Heart left ventricle (tissue), 16 donors: ENCODE data around the gene C6orf132. TPM values are rescaled to one million over a fixed set of nuclear protein-coding genes. Genes with fewer than 3 reads are reported as not detected.

ENCODE experiments used
- ATAC-seq, 4 donors: fragments of 200-7000 bp; cut with Tn5 transposase; one replicate each; pipeline ENCODE4 v1.9.1; 2020 to 2022; ENCODE audit warnings: moderate library complexity in 4 of 4, mild to moderate bottlenecking in 3 of 4, moderate number of reproducible peaks in 1 of 4
- DNase-seq, 5 donors: peaks; one replicate each; pipeline ENCODE4 v3.0.0-alpha.2; 2020
- H3K27ac ChIP-seq, 12 donors: fragments of 200-600 bp; sonication (generic) in 4 of 12; one replicate each; pipeline versions ENCODE4 v1.5.0 to v1.8.0; 2016 to 2022; ENCODE audit warnings: mild to moderate bottlenecking in 2 of 12
- H3K27me3 ChIP-seq, 9 donors: fragments of 200-600 bp; sonication (generic) in 2 of 9; one replicate each; pipeline versions ENCODE4 v1.5.1 to v1.8.0; 2016 to 2022; ENCODE audit warnings: mild to moderate bottlenecking in 3 of 9
- H3K36me3 ChIP-seq, 9 donors: fragments of 200-600 bp; sonication (generic) in 2 of 9; one replicate each; pipeline versions ENCODE4 v1.5.0 to v1.8.0; 2018 to 2022; ENCODE audit warnings: mild to moderate bottlenecking in 2 of 9
- H3K4me1 ChIP-seq, 12 donors: fragments of 200-600 bp; sonication (generic) in 4 of 12; one replicate each; pipeline versions ENCODE4 v1.5.0 to v1.8.0; 2016 to 2022; ENCODE audit warnings: mild to moderate bottlenecking in 3 of 12
- H3K4me3 ChIP-seq, 12 donors: fragments of 200-600 bp; sonication (generic) in 4 of 12; one replicate each; pipeline versions ENCODE4 v1.5.0 to v1.8.0; 2017 to 2022; ENCODE audit warnings: mild to moderate bottlenecking in 9 of 12, moderate library complexity in 4 of 12
- H3K9me3 ChIP-seq, 12 donors: fragments of 200-600 bp; sonication (generic) in 4 of 12; one replicate each; pipeline versions ENCODE4 v1.5.0 to v1.8.0; 2016 to 2022; ENCODE audit warnings: mild to moderate bottlenecking in 1 of 12
- POLR2A ChIP-seq, 2 donors: fragments of 450-650 bp; IDR thresholded peaks; one replicate each; pipeline ENCODE4 v1.6.1; 2017; ENCODE audit warnings: antibody characterized with exemption in 2 of 2, mild to moderate bottlenecking in 2 of 2, moderate library complexity in 2 of 2
- WGBS, 4 donors: extraction: QIAGEN DNeasy Blood & Tissue Kit in 2 of 4; methylation state at CpG; one replicate each; pipeline versions ENCODE4 v1.1.5 to v1.1.7; 2013 to 2018; 5-methylcytosine and 5-hydroxymethylcytosine counted together
- intact Hi-C, 10 donors: fragments of 100-400 bp; cut with DNase I; formaldehyde crosslinking; loops; one replicate each; pipeline versions ENCODE4 v1.11.1 to v1.14.2; 2022
- polyA plus RNA-seq, 2 donors: library from polyadenylated mRNA; stranded (reverse); fragments of 200-250 nt; gene quantifications; one replicate each; pipeline ENCODE4 v1.2.3, GENCODE V29; 2013
- total RNA-seq, 9 donors: library from RNA; depleted of rRNA in 2 of 9; stranded (reverse); fragments of >200 nt in 2 of 9; fragmentation: NEBNext Ultra II Directional in 3 of 9; extraction: Animal tissue kit (Norgen Biotek cat#: 25700) in 3 of 9; gene quantifications; one replicate each; pipeline versions ENCODE4 v1.1.0 to v1.2.4, GENCODE V29; 2016 to 2023
- TF ChIP-seq, protein P1 (sequence below), 12 donors: fragments of 200-600 bp; sonication (generic) in 4 of 12; IDR thresholded peaks; one replicate each; pipeline versions ENCODE4 v1.5.0 to v1.8.0; 2018 to 2022; ENCODE audit warnings: antibody characterized with exemption in 12 of 12, mild to moderate bottlenecking in 5 of 12
- donor health status: ischemic (EF 13 %, LVEDD 7.1; RV severe dilation, severe dysfunction).
- donor health status: healthy with polysubstance abuse.
- donor health status: DM: no; HTN: yes; CAD: no.
- donor health status: DM: no; HTN: no; CAD: no.
- donor health status: ischemic (EF 25% LVEDD 6.9; RV normal size, moderate dysfunction).
- donor health status: ischemic (EF 25% LVEDD 5.7; RV mildly dilated, moderate dysfunction).
- donor health status: healthy.
- donor health status: DM: yes; HTN: yes; CAD: no.
- donor health status: ischemic (EF 35%, LVEDD 5.7; RV mildly dilated, moderate dysfunction).
- donor health status: nonischemic (EF 11% LVEDD 7.7; RV severe dilation, severe dysfunction).
- donor health status: DM: yes; HTN: yes; CAD: no.
- donor health status: PGD.
- donor health status: ischemic (EF 29% LVEDD 5.4; RV normal size, mild dysfunction).
- donor health status: nonischemic (EF 23%, LVEDD 6.1; RV moderate dilation, normal function).

C6orf132 gene
- total and polyA plus RNA-seq, 11 donors = 0.30 to 5.7 (median 2.2) TPM

DNA sequence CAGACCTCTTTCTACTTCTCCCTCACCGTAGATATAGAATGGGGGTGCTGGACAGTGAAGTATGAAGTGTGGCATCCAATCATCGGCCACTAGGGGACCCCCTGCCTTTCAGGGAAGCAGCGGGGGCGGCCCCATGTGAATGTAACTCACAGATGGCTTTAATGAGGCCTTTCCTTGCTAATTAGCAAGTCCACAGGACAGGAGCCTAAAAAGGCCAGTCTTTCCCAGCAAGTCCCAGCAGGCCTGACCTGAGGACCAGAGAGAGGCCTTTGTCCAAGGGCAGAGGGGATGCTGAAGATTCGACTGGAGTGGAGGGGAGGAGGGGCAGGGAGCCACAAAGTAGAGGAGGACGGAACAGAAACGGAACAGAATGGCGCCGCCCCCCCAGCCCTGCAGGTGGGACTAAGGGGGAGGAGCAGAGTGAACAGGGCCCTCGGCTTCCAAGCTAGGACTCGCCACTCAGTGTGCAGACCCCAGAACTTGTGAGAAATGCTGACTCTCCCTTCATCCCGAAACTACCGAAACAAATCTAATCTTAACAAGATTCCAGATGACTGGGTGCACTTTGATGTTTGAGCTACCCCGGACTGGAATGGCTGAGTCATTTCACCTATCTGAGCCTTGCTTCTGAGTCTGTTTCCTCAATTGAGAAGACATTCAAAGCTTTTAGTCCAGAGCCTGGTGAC is 5.8 kb downstream of the C6orf132 start:
- intact Hi-C loops = no loop called here
- Histone ChIP-seq H3K27me3 (peaks cover 0 to 4% (median 0%) of the 10 kb centered on the region in 9 donors), H3K27ac (no peak overlapping the region), H3K4me1 (peaks cover 0 to 12% (median 0%) of the 10 kb centered on the region in 12 donors), H3K36me3 (no peaks in the 10 kb centered on the region), H3K4me3 (no peak overlapping the region), H3K9me3 (no peaks in the 10 kb centered on the region)
- TF ChIP-seq, protein P1, sequence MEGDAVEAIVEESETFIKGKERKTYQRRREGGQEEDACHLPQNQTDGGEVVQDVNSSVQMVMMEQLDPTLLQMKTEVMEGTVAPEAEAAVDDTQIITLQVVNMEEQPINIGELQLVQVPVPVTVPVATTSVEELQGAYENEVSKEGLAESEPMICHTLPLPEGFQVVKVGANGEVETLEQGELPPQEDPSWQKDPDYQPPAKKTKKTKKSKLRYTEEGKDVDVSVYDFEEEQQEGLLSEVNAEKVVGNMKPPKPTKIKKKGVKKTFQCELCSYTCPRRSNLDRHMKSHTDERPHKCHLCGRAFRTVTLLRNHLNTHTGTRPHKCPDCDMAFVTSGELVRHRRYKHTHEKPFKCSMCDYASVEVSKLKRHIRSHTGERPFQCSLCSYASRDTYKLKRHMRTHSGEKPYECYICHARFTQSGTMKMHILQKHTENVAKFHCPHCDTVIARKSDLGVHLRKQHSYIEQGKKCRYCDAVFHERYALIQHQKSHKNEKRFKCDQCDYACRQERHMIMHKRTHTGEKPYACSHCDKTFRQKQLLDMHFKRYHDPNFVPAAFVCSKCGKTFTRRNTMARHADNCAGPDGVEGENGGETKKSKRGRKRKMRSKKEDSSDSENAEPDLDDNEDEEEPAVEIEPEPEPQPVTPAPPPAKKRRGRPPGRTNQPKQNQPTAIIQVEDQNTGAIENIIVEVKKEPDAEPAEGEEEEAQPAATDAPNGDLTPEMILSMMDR (IDR thresholded peaks at IDR 0.05) = peak in 2 of 12 donors; percentile 10 to 12
- no peak for TF ChIP-seq POLR2A (IDR thresholded peaks at IDR 0.05)
- ATAC-seq (no peak), DNase-seq (no peak)
- 60 to 71% (median 67%) methylated on average over 14 of the region's 14 CpGs for WGBS, 4 donors

DNA sequence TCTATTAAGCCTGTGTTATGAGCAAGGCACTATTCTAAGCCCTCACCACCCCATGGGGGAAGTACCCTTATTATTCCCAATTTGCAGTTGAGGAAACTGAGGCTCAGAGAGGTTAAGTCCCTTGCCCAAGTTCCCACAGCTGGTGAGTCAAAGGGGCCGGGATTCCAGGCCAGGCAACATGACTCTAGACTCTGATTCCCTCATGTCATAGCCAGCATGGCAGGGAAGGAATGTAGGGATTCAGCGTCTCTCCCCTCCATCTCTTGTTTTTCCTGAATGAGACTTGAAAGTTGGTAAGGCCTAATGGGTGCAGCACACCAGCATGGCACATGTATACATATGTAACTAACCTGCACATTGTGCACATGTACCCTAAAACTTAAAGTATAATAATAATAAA is 6.7 kb downstream of the C6orf132 start:
- no peak for TF ChIP-seq POLR2A (IDR thresholded peaks at IDR 0.05)
- TF ChIP-seq, protein P1 (IDR thresholded peaks at IDR 0.05) = no peak
- 88 to 100% (median 92%) methylated on average over 2 of the region's 2 CpGs for WGBS, 4 donors
- ATAC-seq = no peak
- Histone ChIP-seq H3K9me3 (no peaks in the 10 kb centered on the region), H3K4me3 (no peak overlapping the region), H3K27ac (no peak overlapping the region), H3K4me1 (peaks cover 0 to 5% (median 0%) of the 10 kb centered on the region in 12 donors), H3K27me3 (no peaks in the 10 kb centered on the region), H3K36me3 (no peaks in the 10 kb centered on the region)
- DNase-seq = no peak
- intact Hi-C loops = no loop called here

DNA sequence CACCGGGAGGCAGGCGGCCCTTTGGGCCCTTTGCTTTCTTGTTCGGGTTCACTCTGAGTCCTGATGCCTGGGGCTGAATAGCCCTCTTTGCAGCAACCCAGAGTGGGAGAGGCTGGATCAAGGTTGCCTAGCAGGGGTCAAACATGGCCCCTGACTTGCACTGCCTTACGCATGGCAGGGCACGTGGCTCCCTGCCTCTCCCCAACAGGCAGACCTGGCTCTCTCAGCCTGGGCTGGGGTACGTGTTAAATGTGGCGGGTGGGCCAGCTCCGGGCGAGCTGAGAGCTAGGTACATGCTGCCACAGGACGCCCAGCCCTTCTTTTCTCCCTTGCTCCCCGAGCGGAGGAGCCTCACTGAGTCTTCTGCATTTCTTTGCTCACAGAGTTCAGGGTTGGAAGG is 7.3 kb downstream of the C6orf132 start:
- no peak for TF ChIP-seq POLR2A (IDR thresholded peaks at IDR 0.05)
- TF ChIP-seq, protein P1 (IDR thresholded peaks at IDR 0.05) = no peak
- Histone ChIP-seq H3K36me3 (no peaks in the 10 kb centered on the region), H3K27ac (no peak overlapping the region), H3K4me3 (no peak overlapping the region), H3K9me3 (no peaks in the 10 kb centered on the region), H3K27me3 (no peaks in the 10 kb centered on the region), H3K4me1 (peaks cover 0 to 5% (median 0%) of the 10 kb centered on the region in 12 donors)
- DNase-seq (no peak), ATAC-seq (no peak)
- 87 to 94% (median 89%) methylated on average over 9 to 12 of the region's 12 CpGs for WGBS, 4 donors
- intact Hi-C loops = no loop called here

DNA sequence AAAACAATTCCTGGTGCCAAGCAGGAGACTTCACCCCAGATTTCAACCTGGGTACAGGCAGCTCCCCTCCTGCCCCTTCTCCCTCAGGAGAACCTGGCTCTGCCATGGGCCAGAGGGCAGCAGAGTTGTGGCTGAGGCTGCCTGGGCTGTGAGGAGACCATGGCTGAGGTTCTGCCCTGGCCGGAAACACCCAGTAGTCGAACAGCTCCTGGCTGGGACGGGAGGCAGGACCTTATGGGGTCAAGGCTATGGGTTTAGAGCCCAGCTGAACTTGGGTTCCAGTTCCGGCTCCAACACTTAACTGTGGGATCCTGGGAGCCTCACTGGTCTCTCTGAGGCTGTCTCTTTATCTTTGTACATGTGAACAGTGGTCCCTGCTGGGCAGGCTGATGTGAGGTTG is 8.5 kb downstream of the C6orf132 start:
- peaks cover 0 to 7% (median 2%) of the 10 kb centered on the region in 12 donors for H3K4me1 ChIP-seq
- H3K4me3 ChIP-seq = no peak overlapping the region
- H3K27me3 ChIP-seq = no peaks in the 10 kb centered on the region
- no peaks in the 10 kb centered on the region for H3K9me3 ChIP-seq
- WGBS, 4 donors = 80 to 93% (median 90%) methylated on average over 3 to 4 of the region's 4 CpGs
- no peaks in the 10 kb centered on the region for H3K36me3 ChIP-seq
- H3K27ac ChIP-seq = no peak overlapping the region
- DNase-seq (no peak), ATAC-seq (no peak)
- intact Hi-C loops = no loop called here
- TF ChIP-seq POLR2A (IDR thresholded peaks at IDR 0.05) = no peak
- TF ChIP-seq, protein P1 (IDR thresholded peaks at IDR 0.05) = no peak
